ENCODE measurements around the gene SEBOX.

GRCh38 chr17:28368915-28369683, 4.1 kb upstream of the SEBOX start:
- TF ChIP-seq CTCF (conservative IDR thresholded peaks at IDR 0.05 in 1 of 2, IDR thresholded peaks at IDR 0.05 in 1 of 2; ENCODE audit: low read depth in 1 of 2, low read length in 2 of 2) (no peak), EZH2 (IDR thresholded peaks at IDR 0.05; ENCODE audit: low read length, missing control alignments) (no peak)

Data from fibroblast of lung (primary cell).